SHP77 treated with DMSO at 0.1 percent for 48 hours (cell line): ENCODE data around the gene CNTLN.
"Not testable (repeated sequence)": the region's sequence is repeated elsewhere in the genome, so short reads cannot be mapped to it uniquely, and the experiment has no call there.

Source experiments
- DNase-seq: peaks from one replicate; lab custom pipeline; 2025; lab: John Stamatoyannopoulos, UW

The CNTLN gene

GRCh38 chr9:17293685-17294084 lies 158.8 kb downstream of the CNTLN start:
- DNase-seq = no peak

DNA sequence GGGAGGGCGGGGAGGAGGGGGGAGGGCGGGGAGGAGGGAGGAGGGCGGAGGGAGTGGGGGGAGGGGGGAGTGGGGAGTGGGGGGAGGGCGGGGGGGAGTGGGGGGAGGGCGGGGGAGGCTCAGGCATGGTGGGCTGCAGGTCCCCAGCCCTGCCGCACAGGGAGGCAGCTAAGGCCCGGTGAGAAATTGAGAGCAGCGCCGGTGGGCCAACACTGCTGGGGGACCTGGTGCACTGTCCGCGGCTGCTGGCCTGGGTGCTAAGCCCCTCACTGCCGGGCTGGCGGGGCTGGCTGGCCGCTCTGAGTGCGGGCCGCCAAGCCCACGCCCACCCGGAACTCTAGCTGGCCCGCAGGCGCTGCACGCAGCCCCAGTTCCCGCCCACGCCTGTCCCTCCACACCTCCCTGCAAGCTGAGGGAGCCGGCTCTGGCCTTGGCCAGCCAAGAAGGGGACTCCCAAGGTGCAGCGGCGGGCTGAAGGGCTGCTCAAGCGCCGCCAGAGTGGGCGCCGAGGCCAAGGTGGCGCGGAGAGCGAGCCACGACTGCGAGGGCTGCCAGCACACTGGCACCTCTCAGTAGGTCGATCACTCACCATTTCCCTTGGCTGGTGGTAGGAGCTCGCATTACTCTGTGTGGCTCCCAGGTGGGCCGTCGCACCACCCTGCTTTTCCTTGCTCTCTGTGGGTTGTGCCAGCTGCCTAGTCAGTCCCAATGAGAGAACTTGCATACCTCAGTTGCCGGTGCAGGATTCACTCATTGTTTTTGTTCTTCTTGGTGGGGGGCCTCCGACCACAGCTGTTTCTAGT lies 160.2 kb downstream of the CNTLN start:
- no peak for DNase-seq

DNA sequence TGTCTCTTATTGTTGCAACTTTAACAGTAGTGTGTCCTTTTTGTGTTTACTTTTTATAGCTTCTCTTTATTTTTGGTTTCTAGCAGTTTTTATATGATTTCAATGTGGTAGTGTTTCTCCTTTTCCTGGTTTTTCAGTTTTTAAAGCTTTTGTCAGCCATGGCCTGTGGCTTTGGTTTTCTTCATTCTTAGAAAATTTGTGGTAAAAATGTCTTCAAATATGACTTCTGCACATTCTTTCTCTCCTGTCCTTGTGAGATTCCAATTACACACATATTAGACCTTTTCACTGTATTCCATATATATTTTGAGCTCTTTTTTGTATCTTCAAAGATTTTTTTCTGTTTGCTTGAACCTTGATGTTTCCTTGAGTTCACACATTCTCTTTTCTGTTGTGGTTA lies 180.5 kb downstream of the CNTLN start:
- no peak for DNase-seq

- DNase-seq = no peak
Observed at GRCh38 chr9:17318821-17319320, 184.0 kb downstream of the CNTLN start.

DNA sequence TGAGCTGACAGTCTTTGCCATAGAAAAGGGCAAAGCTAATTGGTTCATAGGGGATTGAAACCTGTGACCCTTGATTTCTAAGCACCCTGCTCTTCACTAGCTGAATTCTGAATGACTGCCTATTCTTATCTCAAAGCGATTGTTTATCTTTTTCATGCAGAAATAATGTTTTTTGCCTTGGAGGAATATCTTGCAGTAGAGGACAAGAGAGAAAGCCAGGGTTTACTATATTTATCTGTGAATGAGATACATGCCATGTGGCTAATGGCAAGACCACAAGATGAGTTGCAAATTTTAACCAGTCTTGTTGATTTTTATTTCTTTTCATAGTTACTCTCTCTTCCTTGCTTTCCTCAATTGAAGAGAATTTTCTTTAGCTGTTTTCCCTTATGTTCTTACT lies 185.0 kb downstream of the CNTLN start:
- DNase-seq = no peak

DNA sequence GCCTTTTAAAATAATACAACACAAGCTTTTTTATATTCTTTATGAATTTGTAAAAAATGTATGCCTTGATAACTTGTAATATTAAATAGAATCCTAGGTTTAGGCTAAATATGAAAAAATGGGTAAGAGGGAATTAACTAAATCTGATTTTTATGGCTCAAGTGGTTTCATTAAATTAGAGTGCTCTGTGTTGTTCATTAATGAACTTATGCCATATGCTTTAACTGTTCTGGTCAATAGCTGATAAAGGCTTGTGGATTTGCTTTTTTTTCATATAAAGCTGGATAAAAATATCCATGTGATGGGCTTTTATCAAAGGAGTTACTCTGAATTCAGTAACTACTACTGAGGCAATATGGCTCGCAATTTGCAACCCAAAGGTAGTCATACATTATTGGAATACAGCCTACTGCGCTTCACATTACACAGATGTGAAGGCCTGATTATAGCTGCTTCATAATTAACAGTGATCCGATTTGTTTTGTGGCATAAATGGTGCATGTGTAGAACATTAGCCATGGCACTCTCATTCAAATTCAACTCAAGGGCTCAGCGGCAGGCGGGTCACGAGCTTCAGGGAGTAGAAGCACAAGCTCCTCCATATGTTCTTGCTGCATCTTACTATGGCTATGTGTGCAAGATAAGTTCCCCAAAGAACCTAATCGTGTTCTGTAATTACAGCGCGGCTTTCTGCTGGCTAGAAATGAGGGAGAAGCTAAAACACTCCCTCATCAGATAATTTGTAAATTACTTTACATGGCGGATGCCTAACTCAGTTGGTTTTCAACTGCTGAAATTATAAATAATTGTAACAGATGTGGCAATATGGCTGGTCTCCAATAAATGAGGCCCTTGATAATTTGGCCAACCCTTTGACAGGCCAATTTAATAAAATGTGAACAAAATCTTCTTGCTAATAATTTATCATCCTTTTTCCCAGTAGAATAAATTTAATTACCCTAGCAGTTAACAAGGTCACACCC lies 188.3 kb downstream of the CNTLN start:
- no peak for DNase-seq

DNA sequence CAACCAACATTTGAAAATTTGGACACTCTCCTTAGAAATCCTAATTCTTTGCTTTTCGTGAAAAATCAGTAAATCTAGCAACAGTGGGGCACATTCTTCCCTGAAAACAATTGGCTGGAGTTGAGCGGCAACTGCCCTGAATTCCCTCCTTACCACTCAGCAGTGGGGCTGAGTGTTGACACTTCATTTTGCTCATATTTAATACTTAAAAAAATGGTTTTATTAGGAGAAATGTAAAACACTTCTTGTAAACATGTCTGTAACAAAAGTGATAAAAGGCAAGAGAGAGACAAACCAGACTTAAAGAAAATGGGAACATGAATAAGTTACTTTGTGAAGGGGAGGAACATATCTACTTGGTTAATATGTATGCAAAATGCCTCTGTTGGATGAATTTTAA lies 193.5 kb downstream of the CNTLN start:
- DNase-seq = no peak

DNA sequence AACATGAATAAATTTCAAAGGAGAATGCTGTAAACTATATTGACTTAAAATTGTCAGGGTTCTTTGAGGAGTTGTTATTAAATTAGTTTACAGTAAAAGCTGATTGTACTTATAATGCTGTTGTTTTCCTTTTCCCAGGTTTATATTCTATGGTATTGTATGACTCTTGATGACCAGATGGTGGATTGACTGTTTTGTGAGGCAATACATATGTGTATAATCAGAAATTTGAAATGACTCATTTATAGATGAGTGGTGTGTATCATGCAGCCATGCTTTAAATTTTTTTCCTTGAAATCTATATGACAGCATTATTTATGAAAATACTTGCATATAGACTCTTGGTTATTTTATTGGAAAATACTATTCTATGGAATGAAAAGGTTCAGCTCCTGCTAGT lies 195.3 kb downstream of the CNTLN start:
- DNase-seq = no peak

DNA sequence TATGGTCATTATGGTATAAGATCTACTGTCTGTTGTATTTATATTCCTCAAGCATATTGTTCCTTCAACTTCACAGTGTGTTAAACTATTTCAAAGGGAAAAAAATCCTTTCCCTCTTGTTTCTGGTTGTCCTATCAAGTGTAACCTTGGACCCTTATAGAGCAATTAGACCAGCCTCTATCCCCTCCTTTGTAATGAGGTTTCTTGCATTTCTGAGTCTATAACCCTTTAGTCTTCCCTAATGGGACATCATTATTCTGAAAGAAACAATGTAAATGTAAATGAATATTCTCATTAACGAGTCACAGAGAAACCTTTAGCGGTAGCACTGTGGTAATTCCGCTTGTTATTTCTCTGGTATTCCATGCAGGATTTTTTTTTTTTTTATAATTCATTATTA lies 197.3 kb downstream of the CNTLN start:
- DNase-seq = no peak

- no peak for DNase-seq
Observed at GRCh38 chr9:17339156-17339555, 204.3 kb downstream of the CNTLN start.

GRCh38 chr9:17342696-17343095 lies 207.9 kb downstream of the CNTLN start:
- DNase-seq = no peak

GRCh38 chr9:17349831-17350230 lies 215.0 kb downstream of the CNTLN start:
- DNase-seq = no peak

GRCh38 chr9:17354006-17354405 lies 219.2 kb downstream of the CNTLN start:
- not testable (repeated sequence) for DNase-seq

DNA sequence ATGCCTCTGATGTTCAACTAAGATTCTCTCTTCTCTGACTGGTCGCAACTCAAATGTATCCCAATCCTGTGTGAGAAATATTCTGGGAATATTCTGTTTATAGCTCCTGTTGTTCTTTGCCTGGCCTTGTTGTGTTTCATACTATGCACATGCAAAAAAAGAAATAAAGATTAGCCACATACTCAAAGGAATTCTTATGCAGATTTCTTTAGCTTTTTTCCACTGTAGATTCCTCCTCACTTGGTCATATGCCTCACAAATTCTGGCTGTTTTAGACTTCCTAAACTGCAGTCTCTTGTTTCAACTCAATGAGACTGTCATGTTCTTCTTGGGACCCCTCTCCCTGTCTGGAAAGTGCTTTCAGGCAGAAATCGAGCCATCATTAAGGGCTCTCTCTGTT lies 226.5 kb downstream of the CNTLN start:
- no peak for DNase-seq

DNA sequence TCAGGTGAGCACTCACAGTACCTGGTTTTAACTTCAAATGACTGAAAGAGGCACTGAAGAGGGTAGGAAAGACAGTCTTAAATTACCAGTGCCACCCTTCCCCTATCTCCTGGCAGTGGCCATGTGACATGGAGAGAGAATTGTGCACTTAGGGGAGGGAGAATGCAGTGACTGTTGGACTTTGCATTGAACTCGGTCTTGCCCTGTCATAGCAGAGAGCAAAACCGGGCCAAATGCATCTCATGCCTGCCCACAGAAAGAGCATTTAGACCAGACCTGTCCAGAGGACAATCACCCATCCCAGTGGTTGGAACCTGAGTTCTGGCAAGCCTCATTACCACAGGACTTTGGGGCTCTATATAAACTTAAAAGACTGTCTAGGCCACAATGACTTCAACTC lies 232.2 kb downstream of the CNTLN start:
- no peak for DNase-seq

DNA sequence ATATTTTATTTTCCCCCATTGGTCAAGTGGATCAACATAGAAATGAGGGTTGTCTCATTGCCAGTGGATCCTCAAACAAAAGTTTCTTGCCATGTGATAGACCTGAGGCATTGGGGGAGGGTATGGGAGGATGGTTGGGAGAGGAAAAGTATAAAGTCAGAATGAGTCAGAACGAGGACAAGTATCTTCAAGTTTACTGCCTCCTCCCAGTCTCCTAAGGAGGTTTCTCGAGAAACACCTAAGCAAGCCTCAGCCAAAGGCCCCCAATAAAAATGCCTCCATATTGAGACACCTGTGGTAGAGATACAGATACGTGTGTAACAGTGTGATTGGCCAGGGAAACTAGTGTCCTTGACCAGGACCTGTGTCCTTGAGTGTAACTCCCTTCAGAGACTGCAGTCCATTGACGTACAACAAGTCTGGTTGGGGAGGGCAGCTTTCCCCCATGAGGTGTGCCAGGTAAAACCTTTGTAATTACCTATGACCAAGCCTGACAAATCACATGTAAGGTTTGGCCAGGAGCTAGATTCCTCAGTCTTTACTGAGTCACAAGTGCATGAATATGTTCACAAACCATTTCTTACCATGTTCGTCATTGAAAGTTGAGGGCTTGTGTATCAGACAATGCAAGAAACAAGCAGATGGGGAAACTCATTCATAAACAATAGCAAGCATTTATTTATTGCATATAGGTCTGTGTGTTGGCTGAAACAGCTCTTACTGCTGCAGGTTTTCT lies 245.5 kb downstream of the CNTLN start:
- DNase-seq = no peak

GRCh38 chr9:17387565-17387964 lies 252.7 kb downstream of the CNTLN start:
- DNase-seq = no peak

- DNase-seq = no peak
Observed at GRCh38 chr9:17389026-17389425, 254.2 kb downstream of the CNTLN start.

DNA sequence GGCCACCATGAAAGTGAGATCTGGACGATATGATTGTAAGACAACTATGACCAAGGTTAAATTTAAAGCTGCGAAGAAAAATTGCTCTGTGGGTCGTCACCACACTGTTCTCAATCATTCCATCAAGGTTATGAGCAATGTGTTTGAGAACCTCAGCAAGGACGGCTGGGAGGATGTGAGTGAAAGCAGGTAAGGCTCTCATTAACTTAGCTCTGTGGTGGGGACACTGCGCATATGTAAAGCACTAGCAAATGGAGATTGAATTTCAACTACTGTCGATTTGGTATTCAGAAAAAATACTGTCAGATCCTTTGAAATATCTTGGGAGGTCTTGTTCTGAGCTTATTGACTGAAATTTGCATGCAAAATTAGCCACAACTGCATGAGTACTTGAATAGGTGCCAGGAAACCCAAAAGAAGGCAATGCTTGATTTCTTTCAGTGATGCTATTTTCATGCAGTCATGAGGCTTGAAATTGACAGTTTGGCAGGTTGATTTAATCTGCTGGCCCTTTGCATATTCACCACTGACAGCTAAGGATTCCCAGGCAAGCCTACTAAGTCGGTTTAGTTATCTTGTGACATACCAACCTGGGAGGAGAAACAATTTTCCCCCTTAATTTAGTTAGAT lies 260.2 kb downstream of the CNTLN start:
- no peak for DNase-seq

GRCh38 chr9:17397166-17397728 lies 262.4 kb downstream of the CNTLN start:
- DNase-seq = not testable (repeated sequence)

GRCh38 chr9:17398350-17398749 lies 263.5 kb downstream of the CNTLN start:
- DNase-seq = no peak
